Left lobe of liver (tissue), 2 donors: Measurements from ENCODE around the gene RALY. TPM values are rescaled to one million over a fixed set of nuclear protein-coding genes. Genes with fewer than 3 reads are reported as not detected.
A peak's percentile ranks its signal among the peaks of the same experiment; 100 is the strongest.

Experiments used
- ATAC-seq: fragments of 200-7000 bp; cut with Tn5 transposase; one replicate; pipeline ENCODE4 v1.9.1; 2020; ENCODE audit warnings: mild to moderate bottlenecking, moderate library complexity
- DNase-seq: peaks from one replicate; pipeline ENCODE4 v3.0.0-alpha.2; 2020; ENCODE audit warnings: low spot score
- total RNA-seq: library from RNA; stranded (reverse); gene quantifications from one replicate; pipeline ENCODE4 v1.2.1, GENCODE V29; 2021
- donor health status: DM: no; HTN: no; CAD: no; lungs with moderate emphysema.
- donor health status: DM: no; HTN: yes; CAD: no.

RALY gene
- total RNA-seq, 1 donor from 2014 or later = 26.8 TPM

DNA sequence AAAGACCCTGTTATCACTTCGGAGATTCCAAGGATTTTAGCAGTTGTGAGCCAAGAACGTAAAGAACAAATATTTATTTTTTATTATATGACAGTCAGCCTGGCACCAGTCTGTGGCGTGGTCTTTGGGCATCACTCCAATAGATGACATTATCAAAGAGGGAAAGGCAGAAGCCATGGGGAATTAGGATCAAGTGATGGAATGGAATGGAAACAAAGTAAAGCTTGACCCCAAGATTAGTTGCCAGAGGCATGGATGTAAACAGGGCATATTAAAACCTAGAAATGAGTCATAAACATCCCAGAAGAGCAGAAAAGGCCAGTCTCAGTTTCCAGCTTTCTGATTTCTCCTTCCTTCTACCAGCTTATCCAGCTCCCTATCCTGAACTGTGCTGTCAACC, 106.9 kb downstream of the RALY start:
- DNase-seq (no peak), ATAC-seq (no peak)

DNA sequence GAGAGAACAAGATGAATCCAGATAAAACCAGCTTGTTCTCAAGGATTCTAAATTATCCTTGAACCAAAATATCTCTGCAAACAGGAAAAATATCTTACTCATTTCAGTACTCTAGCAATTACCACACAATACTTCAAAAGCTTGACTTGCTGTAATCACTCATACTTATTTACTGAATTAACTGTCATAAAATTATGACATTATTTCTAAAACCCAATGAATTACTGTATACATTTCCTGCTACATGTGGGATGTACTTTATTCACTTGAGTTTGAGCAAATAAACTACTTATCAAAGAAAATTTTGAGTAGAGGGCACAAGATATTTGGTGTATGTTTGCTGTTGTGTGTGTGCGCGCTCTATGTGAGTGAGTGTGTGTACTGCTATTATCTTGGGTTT, 108.6 kb downstream of the RALY start:
- DNase-seq (no peak), ATAC-seq (no peak)

DNA sequence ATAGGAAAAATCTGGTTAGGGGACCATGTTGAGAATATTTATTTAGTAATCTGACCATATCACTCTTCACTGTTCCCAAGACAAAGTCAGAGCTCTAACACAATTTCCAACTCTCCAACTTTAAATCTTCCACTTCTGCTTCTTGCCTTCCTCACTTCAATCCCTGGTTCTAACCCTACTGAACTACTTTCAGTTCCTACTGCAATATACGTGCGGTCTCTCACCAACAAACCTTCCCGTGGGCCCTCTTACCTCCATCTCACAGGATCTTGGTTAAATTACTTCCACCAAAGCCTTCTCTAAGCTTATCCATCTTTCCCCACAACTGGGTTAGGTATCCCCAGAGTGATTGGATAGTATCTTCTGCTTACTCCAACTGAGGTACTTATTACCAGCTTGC, 110.3 kb downstream of the RALY start:
- no peak for ATAC-seq

DNA sequence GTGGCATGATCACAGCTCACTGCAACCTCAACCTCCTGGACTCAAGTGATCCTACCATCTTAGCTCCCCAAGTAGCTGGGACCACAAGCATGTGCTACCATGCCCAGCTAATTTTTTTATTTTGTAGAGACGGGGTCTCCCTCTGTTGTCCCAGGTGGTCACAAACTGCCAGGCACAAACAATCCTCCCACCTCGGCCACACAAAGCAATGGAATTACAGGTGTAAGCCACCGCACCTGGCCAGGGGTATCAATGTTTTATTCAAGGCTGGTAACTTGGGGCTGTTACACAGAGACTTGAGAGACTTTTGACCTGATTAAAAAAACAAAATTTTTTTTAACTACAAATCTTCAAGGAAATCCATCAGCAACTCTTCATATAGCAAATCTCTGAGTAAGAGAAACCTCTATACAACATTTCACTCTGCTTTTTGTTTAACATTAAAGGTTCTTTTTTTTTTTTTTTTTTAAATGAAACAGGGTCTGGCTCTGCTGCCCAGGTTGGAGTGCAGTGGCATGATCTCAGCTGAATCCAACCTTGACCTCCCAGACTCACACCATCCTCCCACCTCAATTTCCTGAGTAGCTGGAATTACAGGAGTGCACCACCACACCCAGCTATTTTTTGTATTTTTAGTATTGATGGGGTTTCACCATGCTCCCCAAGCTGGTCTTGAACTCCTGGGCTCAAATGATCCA, 112.4 kb downstream of the RALY start:
- ATAC-seq = no peak

More for the DNA sequence above, 110.3 kb downstream of the RALY start:
- no peak for DNase-seq

DNA sequence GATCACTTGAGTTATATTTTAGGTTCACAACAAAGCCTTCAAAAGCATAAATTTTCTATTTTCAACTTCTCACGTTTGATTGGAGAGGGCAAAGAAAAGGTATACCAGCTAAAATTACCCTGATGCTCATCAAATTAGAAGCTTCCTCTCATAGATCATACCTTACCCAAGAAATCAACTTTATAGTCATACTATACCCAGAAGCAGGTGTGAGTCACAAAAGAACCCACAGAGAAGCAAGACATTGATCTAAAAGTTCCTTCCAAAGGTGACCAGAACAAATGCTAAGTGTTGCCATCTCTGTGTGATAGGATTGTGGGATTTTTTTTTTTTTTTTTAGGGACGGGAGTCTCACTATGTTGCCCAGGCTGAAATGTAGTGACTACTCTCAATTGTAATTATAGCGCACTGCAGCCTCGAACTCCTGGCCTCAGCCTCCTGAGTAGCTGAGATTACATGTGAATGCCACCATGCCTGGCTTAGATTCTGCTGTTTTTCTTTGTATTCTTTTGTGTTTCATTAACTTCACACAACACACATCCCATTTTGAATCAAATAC, 115.0 kb downstream of the RALY start:
- ATAC-seq = no peak
- DNase-seq = no peak

More for the DNA sequence above, 112.4 kb downstream of the RALY start:
- no peak for DNase-seq

DNA sequence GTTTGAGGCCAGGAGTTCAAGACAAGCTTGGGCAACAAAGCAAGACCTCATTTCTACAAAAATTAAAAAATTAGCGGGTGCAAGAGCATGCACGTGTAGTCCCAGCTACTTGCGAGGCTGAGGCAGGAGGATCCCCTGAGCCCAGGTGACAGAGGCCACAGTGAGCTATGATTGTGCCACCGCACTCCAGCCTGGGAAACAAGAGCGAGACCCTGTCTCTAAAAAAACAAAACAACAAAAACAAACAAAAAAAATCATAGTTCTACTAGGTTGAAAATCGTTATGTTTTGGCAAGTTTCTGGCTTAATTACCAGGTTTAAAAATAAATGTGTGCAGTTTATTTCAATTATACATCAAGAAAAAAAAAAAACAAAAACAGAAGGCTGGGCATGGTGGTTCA, 115.7 kb downstream of the RALY start:
- DNase-seq = no peak
- ATAC-seq = no peak

DNA sequence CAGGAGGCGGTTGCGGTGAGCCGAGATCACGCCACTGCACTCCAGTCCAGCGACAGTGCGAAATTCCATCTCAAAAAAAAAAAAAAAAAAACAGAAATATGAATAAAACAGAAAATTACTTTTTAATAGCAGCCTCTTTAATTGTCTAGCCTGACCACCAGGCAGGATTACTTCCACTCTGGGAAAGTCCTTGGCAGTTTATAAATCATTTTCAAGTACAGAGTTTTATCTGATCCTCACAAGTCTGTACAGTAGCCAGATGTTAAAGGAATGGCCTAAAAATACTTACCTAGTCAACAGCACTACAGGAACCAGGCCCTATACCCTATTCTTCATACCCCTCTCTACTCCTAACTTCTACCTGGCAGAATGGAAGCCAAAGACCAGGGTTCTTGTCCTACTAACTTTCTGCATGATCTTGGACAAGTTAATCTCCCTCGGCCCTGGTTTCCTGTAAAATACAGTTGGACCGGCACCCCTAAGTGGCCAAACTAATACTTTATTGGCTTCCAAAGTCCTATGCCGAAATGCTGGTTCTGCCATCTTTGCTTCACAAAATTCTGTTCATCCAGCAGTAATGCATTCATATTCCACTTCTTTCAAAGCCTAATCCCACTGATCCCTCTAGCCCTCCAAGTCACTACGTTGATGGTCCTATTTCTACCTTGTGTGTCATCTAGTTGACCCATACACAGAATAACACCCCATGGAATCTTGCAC, 116.5 kb downstream of the RALY start:
- ATAC-seq = no peak
- no peak for DNase-seq

DNA sequence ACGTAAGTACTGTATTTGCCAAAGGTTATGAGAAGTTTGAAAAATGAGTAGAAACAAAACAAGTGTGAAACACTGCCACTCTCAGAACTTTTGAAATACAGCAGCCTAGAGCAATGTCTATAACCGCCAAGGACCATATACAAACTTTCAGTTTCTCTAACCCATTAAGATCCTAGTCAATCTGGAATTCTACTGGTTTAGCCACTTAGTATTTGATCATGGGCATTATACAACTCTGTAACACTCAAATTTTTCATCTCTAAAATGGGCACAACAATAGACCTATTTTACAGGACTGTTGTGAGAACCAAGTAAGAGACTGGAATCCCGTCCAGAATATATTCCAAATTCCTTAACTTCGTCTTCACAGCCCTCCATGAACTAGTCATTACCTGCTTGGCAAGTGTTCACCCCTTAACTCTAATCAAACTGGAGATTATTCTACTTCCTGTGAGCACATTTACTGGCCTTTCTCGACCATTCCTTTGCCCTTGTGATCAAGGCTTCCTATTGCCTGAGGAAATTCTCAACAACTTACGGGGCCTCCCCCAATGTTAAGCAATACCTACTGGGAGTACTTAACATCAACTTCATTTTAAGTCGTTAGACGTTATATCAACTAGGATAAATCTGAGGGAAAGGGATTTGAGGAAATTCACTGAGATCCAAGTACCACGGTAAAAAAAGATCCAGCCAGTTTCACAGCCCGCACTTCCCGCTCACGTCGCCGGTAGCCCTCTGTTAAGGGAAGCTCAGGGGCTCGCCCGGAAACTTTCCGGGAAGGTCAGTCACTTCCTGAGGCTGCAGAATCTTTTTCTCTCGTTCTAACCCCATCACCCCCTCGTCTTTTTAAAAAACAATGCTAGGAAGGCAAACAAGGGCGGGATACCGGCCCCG, 117.3 kb downstream of the RALY start:
- ATAC-seq (no peak), DNase-seq (no peak)

DNA sequence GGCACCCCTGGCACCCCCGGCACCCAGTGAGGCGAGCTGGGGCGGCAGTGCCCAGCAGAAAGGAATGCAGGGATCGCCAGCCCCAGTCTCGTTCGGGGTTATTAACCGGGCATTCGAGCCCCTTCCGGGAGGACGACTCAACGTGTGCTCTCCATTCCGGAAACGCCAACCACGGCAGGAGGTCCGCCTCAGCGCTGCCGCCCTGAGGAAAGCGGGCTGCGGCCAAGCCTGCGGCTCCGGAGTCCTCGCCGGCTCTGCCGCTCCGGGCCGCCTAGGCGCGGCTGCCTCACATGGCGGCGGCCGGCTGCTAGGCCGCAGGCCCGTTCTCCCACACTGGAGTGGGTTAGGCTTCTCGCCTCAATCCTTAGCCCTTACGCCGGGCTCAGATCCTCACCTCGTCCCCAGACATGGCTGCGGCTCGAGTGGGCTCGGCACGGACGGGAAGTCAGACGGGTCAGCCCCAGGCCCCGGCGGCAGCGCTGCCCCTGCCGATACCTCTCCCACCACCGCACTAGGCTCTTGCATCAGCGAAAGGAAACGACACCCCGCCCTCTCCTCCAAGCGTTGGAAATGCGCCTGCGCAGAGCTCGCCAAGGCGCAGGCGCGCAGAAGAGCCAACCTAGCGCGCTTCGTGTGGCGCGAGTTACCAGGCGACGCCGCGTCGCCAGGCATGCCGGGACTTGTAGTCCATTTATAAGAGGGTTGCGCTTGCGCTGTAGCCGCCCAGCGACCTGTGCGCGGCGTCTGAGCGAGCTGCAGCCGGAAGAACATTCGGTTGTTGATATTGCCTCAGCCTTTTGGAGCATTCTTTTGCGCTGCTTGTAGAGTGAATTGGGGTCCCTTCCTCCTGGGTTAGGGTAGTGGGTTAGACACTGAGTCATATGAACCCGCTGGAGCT, 118.2 kb downstream of the RALY start, which contains the start of gene EIF2S2:
Gene EIF2S2 (minus strand): TSS at position 542 of the 898 bp plus-strand sequence. CDS start 133 bp downstream, at position 409.
- DNase-seq (peak; percentile 97), ATAC-seq (peak; percentile 92)

DNA sequence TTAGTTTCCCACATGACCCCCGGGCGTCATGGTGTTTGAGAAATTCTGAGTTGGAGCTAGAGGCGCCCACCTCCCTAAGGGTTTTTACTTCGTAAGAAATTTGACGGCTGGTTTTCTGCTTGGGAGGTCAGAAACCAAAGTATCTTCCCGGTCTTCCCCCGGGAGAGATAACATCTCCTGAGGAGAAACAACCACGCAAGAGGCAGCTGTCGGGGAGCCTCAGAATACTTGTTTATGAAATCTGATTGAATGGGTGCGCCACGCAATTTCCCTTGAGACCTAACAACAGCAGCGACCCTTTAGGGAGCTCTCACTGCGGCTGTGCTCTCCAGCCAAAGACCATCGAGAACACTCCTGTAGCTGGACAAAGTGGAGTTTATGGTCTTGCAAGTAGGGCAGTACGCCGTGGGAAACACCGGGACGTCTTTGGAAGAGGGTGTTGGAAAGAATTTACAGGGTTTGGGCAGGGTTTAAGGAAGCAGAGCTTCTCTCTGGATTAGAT, 118.9 kb downstream of the RALY start:
- ATAC-seq (peak; percentile 2), DNase-seq (no peak)

DNA sequence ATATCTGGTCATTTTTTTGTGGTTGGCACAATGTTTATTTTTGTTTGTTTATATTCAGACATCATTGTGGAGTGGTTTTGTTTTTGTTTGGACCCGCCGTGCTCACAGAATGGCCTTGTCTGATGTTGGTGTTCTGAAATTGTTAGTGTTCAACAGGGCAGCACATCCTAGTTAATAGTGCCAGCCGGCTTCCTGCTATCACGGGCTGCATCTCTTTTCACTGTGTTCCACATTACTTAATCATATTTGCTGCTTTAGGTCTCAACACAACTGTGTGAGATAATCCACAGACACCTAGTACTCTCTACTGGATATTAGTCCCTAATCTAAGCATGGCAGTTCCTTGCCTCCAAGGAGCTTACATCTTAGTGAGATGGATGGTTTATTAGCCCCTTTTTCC, 121.1 kb downstream of the RALY start:
- no peak for DNase-seq
- ATAC-seq = no peak

DNA sequence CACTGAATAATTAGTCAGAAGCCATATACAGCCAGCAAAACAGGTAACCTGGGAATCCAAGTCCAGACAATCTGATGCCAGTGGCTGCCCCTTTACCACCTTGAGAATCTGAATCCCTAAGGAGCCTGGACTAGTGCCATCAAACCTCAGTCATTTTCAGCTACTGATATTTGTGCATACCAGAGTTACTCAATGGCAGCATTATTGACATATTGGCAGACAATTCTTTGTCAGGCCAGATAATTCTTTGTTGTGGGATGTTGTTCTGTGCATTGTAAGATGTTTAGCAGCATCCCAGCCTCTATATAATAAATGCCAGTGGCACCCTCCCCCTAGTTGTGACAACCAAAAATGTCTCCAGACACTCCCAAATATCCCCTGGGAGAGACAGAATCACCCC, 121.5 kb downstream of the RALY start:
- no peak for ATAC-seq
- no peak for DNase-seq

DNA sequence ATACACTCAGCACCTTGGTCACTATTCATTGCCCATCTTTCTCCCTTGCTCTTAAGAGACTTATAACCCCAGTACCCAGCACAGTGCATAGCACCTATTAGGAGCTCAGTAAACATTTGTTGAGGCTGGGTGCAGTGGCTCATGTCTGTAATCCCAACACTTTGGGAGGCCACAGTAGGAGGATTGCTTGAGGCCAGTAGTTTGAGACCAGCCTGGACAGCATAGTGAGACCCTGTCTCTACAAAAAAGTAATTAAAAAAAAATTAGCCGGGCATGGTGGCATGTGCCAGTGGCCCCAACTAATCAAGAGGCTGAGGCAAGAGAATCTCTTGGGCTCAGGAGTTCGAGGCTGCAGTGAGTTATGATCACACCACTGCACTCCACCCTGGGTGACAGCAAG, 126.5 kb downstream of the RALY start:
- no peak for ATAC-seq
- no peak for DNase-seq

DNA sequence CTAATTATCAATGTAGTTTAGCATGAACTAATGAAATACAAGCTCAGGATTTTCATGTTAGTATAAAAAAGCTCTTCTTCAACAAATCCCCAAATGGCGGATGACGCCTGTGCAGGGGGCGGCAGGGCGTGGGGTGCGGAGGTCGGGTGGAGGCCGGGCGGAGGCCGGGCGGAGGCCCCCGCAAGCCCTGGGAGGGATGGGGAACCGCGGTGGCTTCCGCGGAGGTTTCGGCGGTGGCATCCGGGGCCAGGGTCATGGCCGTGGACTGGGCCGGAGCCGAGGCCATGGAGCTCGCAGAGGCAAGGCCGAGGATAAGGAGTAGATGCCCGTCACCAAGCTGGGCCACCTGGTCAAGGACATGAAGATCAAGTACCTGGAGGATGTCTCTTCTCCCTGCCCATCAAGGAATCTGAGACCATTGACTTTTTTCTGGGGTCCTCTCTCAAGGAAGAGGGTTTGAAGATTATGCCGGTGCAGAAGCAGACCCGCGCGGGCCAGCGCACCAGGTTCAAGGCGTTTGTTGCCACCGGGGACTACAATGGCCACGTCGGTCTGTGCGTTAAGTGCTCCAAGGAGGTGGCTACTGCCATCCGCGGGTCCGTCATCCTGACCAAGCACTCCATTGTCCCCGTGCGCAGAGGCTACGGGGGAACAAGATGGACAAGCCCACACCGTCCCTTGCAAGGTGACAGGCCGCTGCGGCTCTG, 128.7 kb downstream of the RALY start:
- no peak for DNase-seq
- ATAC-seq = no peak

DNA sequence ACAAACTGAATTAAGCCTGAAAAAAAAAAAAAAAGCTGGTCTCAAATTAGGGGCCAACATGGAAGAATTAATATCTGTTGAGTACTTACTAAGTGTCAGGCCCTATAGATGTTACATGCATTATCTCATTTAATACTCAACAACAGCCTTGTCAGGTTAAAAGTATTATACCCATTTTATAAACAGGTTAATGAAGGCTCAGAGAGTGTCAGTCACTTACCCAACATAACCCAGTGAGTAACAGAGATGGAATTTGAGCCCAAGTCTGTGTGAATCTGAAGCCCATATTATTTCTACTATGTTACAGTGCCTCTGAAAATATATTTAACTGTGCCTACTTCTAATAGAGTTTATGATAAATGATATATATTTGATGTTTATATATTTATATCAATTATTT, 129.6 kb downstream of the RALY start:
- DNase-seq (no peak), ATAC-seq (no peak)

DNA sequence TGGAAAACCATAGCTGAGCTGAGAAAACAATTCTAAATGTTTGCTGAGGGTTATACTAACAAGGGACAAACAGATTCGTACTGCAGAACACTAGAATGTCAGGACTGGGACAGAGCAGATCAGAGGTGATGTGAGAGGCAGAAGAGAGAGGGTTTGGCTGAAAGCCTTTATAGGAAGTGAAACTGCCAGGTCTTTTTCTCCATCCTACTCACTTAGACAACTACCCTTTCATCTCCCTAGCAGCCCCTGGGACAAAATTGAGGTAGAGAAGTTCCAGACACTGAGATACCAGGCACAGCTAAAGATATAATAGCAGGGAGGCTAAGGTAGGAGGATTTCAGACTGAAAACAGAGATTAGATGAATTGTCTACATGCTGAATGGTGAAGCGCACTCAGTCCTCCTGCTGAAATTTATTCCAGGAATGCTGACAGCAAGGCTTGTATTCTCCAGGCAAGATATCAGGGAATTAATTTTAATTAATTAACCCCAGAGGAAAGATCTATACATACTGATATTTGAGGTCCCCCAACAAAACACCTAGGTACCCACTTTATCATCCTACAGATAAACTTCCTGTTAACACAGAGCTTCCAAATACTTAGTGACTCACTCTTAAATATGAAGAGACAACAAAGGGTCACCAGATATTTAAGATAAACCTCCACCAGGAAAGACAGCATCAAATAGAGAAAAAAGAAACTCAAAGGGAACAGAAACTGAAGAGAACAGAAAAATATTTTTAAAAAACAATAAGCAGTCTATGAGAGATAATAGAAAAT, 130.9 kb downstream of the RALY start:
- ATAC-seq = no peak

DNA sequence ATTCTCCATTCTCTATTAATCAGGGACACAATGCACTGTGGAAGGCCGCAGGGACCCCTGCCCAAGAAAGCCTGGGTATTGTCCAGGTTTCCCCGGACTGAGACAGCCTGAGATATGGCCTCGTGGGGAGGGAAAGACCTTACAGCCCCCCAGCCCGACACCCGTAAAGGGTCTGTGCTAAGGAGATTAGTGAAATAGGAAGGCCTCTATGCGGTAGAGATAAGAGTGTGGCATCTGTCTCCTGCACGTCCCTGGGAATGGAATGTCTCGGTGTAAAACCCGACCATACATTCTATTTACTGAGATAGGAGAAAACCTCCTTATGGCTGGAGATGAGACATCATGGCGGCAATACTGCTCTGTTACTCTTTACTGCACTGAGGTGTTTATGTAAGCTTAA, 134.1 kb downstream of the RALY start:
- ATAC-seq (no peak), DNase-seq (no peak)

More for the DNA sequence above, 130.9 kb downstream of the RALY start:
- DNase-seq = no peak

DNA sequence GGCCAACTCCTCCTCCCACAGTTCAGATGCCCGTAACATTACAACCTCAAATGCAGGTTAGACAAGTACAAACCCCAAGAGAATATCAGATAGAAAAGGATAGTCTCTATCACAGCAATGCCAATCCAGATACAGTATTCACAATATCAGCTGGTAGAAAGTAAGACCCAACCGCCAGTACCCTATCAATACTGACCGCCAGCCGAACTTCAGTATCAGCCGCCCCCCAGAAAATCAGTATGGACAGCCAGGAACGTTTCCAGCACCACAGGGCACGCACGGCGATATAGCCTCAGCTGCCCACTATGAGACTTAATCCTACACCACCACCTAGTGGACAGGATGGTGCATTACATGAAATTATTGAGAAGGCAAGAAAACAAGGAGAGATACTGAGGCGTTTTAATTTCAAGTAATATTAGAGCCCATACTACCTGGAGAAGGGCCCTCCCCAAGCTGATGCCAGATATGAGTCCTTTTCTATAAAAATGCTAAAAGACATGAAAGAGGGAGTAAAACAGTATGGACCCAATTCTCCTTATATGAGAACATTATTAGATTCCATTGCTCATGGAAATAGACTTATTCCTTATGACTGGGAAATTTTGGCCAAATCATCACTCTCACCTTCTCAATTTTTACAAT, 135.9 kb downstream of the RALY start:
- DNase-seq = peak; percentile 54
- peak; percentile 100 for ATAC-seq
